Astrocyte (in vitro differentiated cells and primary cell): ENCODE data around the gene PAPSS1. TPM values are rescaled to one million over a fixed set of nuclear protein-coding genes. Genes with fewer than 3 reads are reported as not detected.

Experiments used
- DNase-seq: peaks from one replicate; pipeline ENCODE4 v3.0.0-alpha.2; 2010; ENCODE audit warnings: low read depth
- FAIRE-seq: peaks from 2 replicates; lab custom pipeline; 2011; peaks lifted over from hg19 to GRCh38; lab: Jason Lieb, UNC
- H2AFZ ChIP-seq: 2 replicates; pipeline ENCODE4 v1.6.0; 2012; ENCODE audit warnings: low read depth, low read length, inconsistent platforms
- H3K27ac ChIP-seq: 2 replicates; pipeline ENCODE4 v1.5.1; 2011; ENCODE audit warnings: low read depth, low read length, inconsistent platforms
- H3K27me3 ChIP-seq: 2 replicates; pipeline ENCODE4 v1.6.0; 2011; ENCODE audit warnings: low read length, inconsistent platforms; ENCODE audit not compliant: insufficient read depth
- H3K36me3 ChIP-seq: 2 replicates; pipeline ENCODE4 v1.5.1; 2011; ENCODE audit warnings: low read length, inconsistent platforms; ENCODE audit not compliant: insufficient read depth
- H3K4me1 ChIP-seq: 2 replicates; pipeline ENCODE4 v1.5.1; 2011; ENCODE audit warnings: low read length, inconsistent platforms; ENCODE audit not compliant: insufficient read depth
- H3K4me2 ChIP-seq: 2 replicates; pipeline ENCODE4 v1.6.0; 2012; ENCODE audit warnings: low read length, inconsistent platforms
- H3K4me3 ChIP-seq: 2 replicates; pipeline ENCODE4 v1.5.1; 2011; ENCODE audit warnings: low read depth, mild to moderate bottlenecking, low read length, inconsistent platforms; ENCODE audit not compliant: insufficient read depth
- H3K79me2 ChIP-seq: 2 replicates; pipeline ENCODE4 v1.6.0; 2012; ENCODE audit warnings: mild to moderate bottlenecking, low read length, inconsistent platforms; ENCODE audit not compliant: insufficient read depth
- H3K9ac ChIP-seq: 2 replicates; pipeline ENCODE4 v1.6.0; 2012; ENCODE audit warnings: mild to moderate bottlenecking, low read length, inconsistent platforms
- H3K9me3 ChIP-seq: 2 replicates; pipeline ENCODE4 v1.5.1; 2012; ENCODE audit warnings: low read depth, mild to moderate bottlenecking, low read length, inconsistent platforms; ENCODE audit not compliant: insufficient read depth
- H4K20me1 ChIP-seq: 2 replicates; pipeline ENCODE4 v1.6.0; 2012; ENCODE audit warnings: low read length, inconsistent platforms; ENCODE audit not compliant: insufficient read depth
- H3K27ac Mint-ChIP-seq: one replicate; pipeline ENCODE4 v1.8.0; 2021; ENCODE audit warnings: mild to moderate bottlenecking, mixed read lengths; ENCODE audit not compliant: unreplicated experiment
- H3K27me3 Mint-ChIP-seq: one replicate; pipeline ENCODE4 v1.8.0; 2021; ENCODE audit warnings: low read depth, mixed read lengths; ENCODE audit not compliant: unreplicated experiment
- H3K36me3 Mint-ChIP-seq: one replicate; pipeline ENCODE4 v1.8.0; 2021; ENCODE audit warnings: low read depth, mixed read lengths; ENCODE audit not compliant: unreplicated experiment
- H3K4me1 Mint-ChIP-seq: one replicate; pipeline ENCODE4 v1.8.0; 2021; ENCODE audit warnings: low read depth, mixed read lengths; ENCODE audit not compliant: unreplicated experiment
- H3K4me3 Mint-ChIP-seq: one replicate; pipeline ENCODE4 v1.8.0; 2021; ENCODE audit warnings: mild to moderate bottlenecking, moderate library complexity, mixed read lengths; ENCODE audit not compliant: unreplicated experiment
- H3K9me3 Mint-ChIP-seq: one replicate; pipeline ENCODE4 v1.8.0; 2021; ENCODE audit warnings: mild to moderate bottlenecking, mixed read lengths; ENCODE audit not compliant: unreplicated experiment
- EZH2 ChIP-seq: IDR thresholded peaks from 2 replicates; pipeline ENCODE4 v1.6.1; 2012; ENCODE audit warnings: mild to moderate bottlenecking, low read length, inconsistent platforms; ENCODE audit not compliant: insufficient read depth
- total RNA-seq: library from RNA; stranded (reverse); gene quantifications from 2 replicates; pipeline ENCODE4 v1.2.1, GENCODE V29; 2021
- TF ChIP-seq, protein P1 (sequence below): IDR thresholded peaks from 2 replicates; pipeline ENCODE4 v1.5.1; 2011; ENCODE audit warnings: low read depth, mild to moderate bottlenecking, inconsistent platforms, low read length, moderate library complexity; ENCODE audit not compliant: insufficient read depth

Gene PAPSS1
- total RNA-seq, 1 donor from 2014 or later = 102 TPM

DNA sequence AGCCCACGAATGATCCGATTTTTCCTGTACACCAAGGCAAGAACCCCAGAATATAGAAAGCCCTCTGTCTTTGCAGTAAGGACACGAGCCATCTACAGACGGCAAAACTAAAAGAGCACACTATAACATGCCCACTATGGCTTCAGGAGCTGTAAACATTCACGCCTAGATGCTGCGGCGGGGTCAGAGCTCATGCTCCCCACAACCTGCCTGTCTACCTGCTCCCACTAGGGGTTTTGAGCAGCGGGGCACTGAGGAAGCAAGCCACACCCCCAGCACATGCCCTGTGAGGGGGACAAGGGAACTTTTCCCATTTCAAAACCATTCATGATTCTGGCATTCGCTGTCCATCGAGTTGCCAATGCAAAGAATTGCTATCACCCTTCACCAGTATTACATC lies 144.8 kb downstream of the PAPSS1 start:
- DNase-seq (no peak), FAIRE-seq (no peak)
- Histone ChIP-seq H3K4me1 (no peaks in the 10 kb centered on the region), H3K9me3 (no peaks in the 10 kb centered on the region), H3K79me2 (no peaks in the 10 kb centered on the region), H3K27me3 (no peaks in the 10 kb centered on the region), H3K36me3 (no peaks in the 10 kb centered on the region), H3K4me2 (no peak overlapping the region), H3K27ac (no peak overlapping the region), H2AFZ (no peak overlapping the region), H3K9ac (no peak overlapping the region), H3K4me3 (no peak overlapping the region), H4K20me1 (no peaks in the 10 kb centered on the region)
- TF ChIP-seq, protein P1, sequence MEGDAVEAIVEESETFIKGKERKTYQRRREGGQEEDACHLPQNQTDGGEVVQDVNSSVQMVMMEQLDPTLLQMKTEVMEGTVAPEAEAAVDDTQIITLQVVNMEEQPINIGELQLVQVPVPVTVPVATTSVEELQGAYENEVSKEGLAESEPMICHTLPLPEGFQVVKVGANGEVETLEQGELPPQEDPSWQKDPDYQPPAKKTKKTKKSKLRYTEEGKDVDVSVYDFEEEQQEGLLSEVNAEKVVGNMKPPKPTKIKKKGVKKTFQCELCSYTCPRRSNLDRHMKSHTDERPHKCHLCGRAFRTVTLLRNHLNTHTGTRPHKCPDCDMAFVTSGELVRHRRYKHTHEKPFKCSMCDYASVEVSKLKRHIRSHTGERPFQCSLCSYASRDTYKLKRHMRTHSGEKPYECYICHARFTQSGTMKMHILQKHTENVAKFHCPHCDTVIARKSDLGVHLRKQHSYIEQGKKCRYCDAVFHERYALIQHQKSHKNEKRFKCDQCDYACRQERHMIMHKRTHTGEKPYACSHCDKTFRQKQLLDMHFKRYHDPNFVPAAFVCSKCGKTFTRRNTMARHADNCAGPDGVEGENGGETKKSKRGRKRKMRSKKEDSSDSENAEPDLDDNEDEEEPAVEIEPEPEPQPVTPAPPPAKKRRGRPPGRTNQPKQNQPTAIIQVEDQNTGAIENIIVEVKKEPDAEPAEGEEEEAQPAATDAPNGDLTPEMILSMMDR = no peak
- TF ChIP-seq EZH2 = no peak
- no peaks in the 10 kb centered on the region for H3K36me3 Mint-ChIP-seq
- H3K4me1 Mint-ChIP-seq = no peaks in the 10 kb centered on the region
- H3K27me3 Mint-ChIP-seq = no peaks in the 10 kb centered on the region
- H3K9me3 Mint-ChIP-seq = peaks cover under 1% of the 10 kb centered on the region
- no peak overlapping the region for H3K27ac Mint-ChIP-seq
- H3K4me3 Mint-ChIP-seq = no peak overlapping the region

DNA sequence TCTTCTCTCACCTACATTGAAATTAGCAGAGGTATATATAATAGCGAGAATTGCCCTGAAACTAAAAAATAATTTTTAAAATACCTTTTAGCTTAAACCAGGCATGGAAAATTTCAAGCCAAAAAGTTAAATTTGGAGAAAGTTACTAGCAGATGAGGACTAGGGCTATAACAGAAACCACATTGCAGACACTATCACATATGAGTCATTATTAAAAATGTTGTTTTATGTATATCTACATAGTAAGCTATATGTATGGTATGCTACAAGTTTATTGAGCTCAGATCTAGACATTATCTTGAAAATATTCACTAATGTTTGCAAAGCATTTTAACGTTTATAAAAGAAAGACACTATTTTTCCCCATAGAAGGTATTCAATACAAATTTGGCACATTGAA lies 147.8 kb downstream of the PAPSS1 start:
- Histone ChIP-seq H3K27ac (no peak overlapping the region), H4K20me1 (no peaks in the 10 kb centered on the region), H3K4me3 (no peak overlapping the region), H3K36me3 (no peaks in the 10 kb centered on the region), H3K27me3 (no peaks in the 10 kb centered on the region), H2AFZ (no peak overlapping the region), H3K79me2 (no peaks in the 10 kb centered on the region), H3K9me3 (no peaks in the 10 kb centered on the region), H3K9ac (no peak overlapping the region), H3K4me2 (no peak overlapping the region), H3K4me1 (no peaks in the 10 kb centered on the region)
- DNase-seq (no peak), FAIRE-seq (no peak)
- H3K4me1 Mint-ChIP-seq = no peaks in the 10 kb centered on the region
- H3K4me3 Mint-ChIP-seq = no peak overlapping the region
- no peaks in the 10 kb centered on the region for H3K27me3 Mint-ChIP-seq
- H3K36me3 Mint-ChIP-seq = no peaks in the 10 kb centered on the region
- no peak overlapping the region for H3K27ac Mint-ChIP-seq
- TF ChIP-seq, protein P1 = no peak
- no peak for TF ChIP-seq EZH2
- no peaks in the 10 kb centered on the region for H3K9me3 Mint-ChIP-seq

DNA sequence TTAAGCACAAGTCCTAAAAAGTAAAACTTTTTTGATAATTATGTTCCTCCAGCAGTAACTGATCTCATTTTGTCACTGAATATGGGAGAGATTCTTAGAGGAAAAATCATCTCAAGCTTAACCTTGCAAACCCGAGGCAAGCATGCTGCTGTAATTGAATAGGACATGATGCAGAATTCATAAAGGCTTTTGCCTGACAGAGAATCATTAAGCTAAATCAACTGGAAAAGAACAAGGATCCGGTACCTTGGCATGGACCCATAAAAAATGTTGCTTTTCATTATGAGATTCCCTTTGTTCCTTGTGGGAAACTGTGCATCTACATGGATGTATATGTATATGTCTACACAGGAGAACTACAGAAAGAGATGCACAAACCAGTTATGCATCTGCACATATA lies 149.1 kb downstream of the PAPSS1 start:
- FAIRE-seq (no peak), DNase-seq (no peak)
- H3K4me3 Mint-ChIP-seq = no peak overlapping the region
- no peak for TF ChIP-seq EZH2
- TF ChIP-seq, protein P1 = no peak
- Histone ChIP-seq H3K4me2 (no peak overlapping the region), H3K79me2 (no peaks in the 10 kb centered on the region), H3K36me3 (no peaks in the 10 kb centered on the region), H3K9ac (no peak overlapping the region), H3K4me3 (no peak overlapping the region), H3K4me1 (no peaks in the 10 kb centered on the region), H3K27ac (no peak overlapping the region), H3K27me3 (no peaks in the 10 kb centered on the region), H3K9me3 (no peaks in the 10 kb centered on the region), H4K20me1 (no peaks in the 10 kb centered on the region), H2AFZ (no peak overlapping the region)
- no peaks in the 10 kb centered on the region for H3K4me1 Mint-ChIP-seq
- H3K9me3 Mint-ChIP-seq = no peaks in the 10 kb centered on the region
- H3K27me3 Mint-ChIP-seq = no peaks in the 10 kb centered on the region
- H3K27ac Mint-ChIP-seq = no peak overlapping the region
- no peaks in the 10 kb centered on the region for H3K36me3 Mint-ChIP-seq
